HG02678 (cell line): ENCODE measurements around the gene TLR9.

ENCODE experiments used
- ATAC-seq: cut with Tn5 transposase; IDR thresholded peaks from one replicate; pipeline ENCODE4 v1.9.1; 2021; ENCODE audit warnings: mild to moderate bottlenecking, moderate library complexity; ENCODE audit not compliant: unreplicated experiment

Gene TLR9

GRCh38 chr3:52247409-52248164 is 22.1 kb upstream of the TLR9 start:
- no peak for ATAC-seq

GRCh38 chr3:52246728-52247408 is 21.4 kb upstream of the TLR9 start:
- ATAC-seq = no peak

GRCh38 chr3:52246264-52246620 is 20.8 kb upstream of the TLR9 start:
- no peak for ATAC-seq

- ATAC-seq = no peak
These were observed 20.1 kb upstream of the TLR9 start, which contains the start of gene PPM1M for GRCh38 chr3:52245322-52246263. Gene PPM1M, plus strand, starts transcription at chr3:52245759. Its CDS starts 66 bp downstream, at chr3:52245825.

GRCh38 chr3:52243791-52244628 is 18.6 kb upstream of the TLR9 start:
- peak; percentile 37 for ATAC-seq

GRCh38 chr3:52242039-52242438 is 16.6 kb upstream of the TLR9 start:
- ATAC-seq = no peak

GRCh38 chr3:52240886-52241370 is 15.5 kb upstream of the TLR9 start:
- no peak for ATAC-seq

- ATAC-seq = no peak
These were observed 14.8 kb upstream of the TLR9 start for GRCh38 chr3:52240059-52240885.

- ATAC-seq = peak; percentile 77
These were observed 13.6 kb upstream of the TLR9 start, which contains the start of gene TWF2 for GRCh38 chr3:52238761-52239701. Gene TWF2, minus strand, starts transcription at chr3:52239158. Its CDS starts 142 bp downstream, at chr3:52239016.

- peak; percentile 5 for ATAC-seq
These were observed 12.8 kb upstream of the TLR9 start for GRCh38 chr3:52238193-52238760.

- ATAC-seq = no peak
These were observed 12.3 kb upstream of the TLR9 start for GRCh38 chr3:52237657-52238172.

- ATAC-seq = no peak
These were observed 11.7 kb upstream of the TLR9 start for GRCh38 chr3:52237006-52237656.

GRCh38 chr3:52236424-52236886 is 11.0 kb upstream of the TLR9 start:
- ATAC-seq = no peak

GRCh38 chr3:52234516-52235447 is 9.3 kb upstream of the TLR9 start:
- no peak for ATAC-seq

GRCh38 chr3:52233968-52234367 is 8.5 kb upstream of the TLR9 start:
- no peak for ATAC-seq

- no peak for ATAC-seq
These were observed 7.7 kb upstream of the TLR9 start for GRCh38 chr3:52233108-52233591.
